ENCODE data around the gene COX20. TPM values are rescaled to one million over a fixed set of nuclear protein-coding genes. Genes with fewer than 3 reads are reported as not detected.

COX20 gene
- total RNA-seq, 4 donors from 2014 or later, result 81.7 to 120 (median 96.0) TPM

- no peak for ATAC-seq
- Histone ChIP-seq H3K4me3 (no peak overlapping the region), H3K36me3 (peaks cover 10 to 76% of the 10 kb centered on the region in 2 donors), H3K27me3 (no peaks in the 10 kb centered on the region), H3K27ac (peak overlapping the region in 2 of 4 donors; percentile 8 to 22), H3K9me3 (no peaks in the 10 kb centered on the region), H3K4me1 (peaks cover 7 to 70% (median 19%) of the 10 kb centered on the region in 3 donors)
- TF ChIP-seq EP300 (IDR thresholded peaks at IDR 0.05) (no peak), POLR2AphosphoS5 (IDR thresholded peaks at IDR 0.05) (no peak), POLR2A (IDR thresholded peaks at IDR 0.05) (no peak), CTCF (IDR thresholded peaks at IDR 0.05) (no peak)
- 81 to 93% methylated on average over 11 to 12 of the region's 13 CpGs for WGBS, 2 donors (ENCODE audit: low coverage in 1 of 2)
Observed at GRCh38 chr1:244844155-244845121, 9.0 kb downstream of the COX20 start.

DNA sequence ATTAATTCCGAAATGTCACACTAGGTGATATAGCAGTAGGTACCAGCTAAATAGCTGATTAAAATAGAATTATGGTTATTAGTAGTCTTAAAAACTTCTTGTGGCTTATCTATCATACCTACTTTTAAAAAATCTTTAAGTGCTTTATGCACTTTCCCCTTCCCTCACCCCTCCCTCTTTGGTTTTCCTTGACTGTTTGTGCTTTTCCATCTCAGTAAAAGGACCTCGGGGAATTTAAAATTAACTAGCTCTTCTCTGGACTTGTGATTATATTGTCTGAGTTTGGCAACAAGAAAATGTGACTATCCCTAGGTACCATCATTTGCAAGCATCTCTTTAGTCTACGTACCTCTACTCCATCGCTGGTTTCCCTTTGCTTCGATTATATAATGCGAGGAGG is 11.2 kb downstream of the COX20 start:
- Histone ChIP-seq H3K4me1 (peaks cover 6 to 61% (median 17%) of the 10 kb centered on the region in 3 donors), H3K9me3 (no peaks in the 10 kb centered on the region), H3K27me3 (no peaks in the 10 kb centered on the region), H3K4me3 (no peak overlapping the region), H3K27ac (no peak overlapping the region), H3K36me3 (peaks cover 10 to 96% of the 10 kb centered on the region in 2 donors)
- 89 to 90% methylated on average over 6 of the region's 6 CpGs for WGBS, 2 donors (ENCODE audit: low coverage in 1 of 2)
- TF ChIP-seq EP300 (IDR thresholded peaks at IDR 0.05) (no peak), POLR2AphosphoS5 (IDR thresholded peaks at IDR 0.05) (no peak), CTCF (IDR thresholded peaks at IDR 0.05) (no peak), POLR2A (IDR thresholded peaks at IDR 0.05) (no peak)
- no peak for ATAC-seq

DNA sequence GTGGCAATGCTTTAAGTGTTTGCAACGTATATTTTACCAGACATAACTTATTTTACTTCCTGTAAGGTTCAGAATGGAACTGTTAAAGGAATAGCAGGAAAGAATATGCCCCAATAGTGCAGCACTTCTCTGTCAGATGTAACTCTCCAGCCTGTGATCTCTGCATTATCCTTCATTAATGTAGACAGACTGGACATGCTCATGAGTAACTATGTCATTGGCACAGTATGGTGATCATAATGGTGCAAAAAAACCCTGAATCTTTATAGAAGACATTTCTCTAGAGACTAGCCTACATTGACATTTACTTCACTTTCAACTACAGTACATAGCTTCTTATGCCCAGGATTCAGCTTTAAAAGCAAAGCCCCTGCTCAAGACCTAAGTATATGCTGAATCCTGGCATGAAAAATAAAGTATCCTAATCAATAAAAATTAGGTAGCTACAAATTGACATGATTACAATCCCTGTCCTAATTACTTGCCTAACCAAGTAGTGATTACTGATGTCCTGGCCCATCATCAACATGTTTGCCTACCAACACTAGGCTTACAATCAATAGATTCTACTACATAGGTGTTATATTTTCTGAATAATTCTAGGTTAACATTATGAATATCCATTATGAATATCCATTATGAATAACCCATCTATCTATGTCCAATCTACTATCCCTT is 13.9 kb downstream of the COX20 start:
- no peak for ATAC-seq
- H3K4me1 ChIP-seq, result peaks cover 0 to 60% (median 7%) of the 10 kb centered on the region in 3 donors
- peaks cover 27 to 97% of the 10 kb centered on the region in 2 donors for H3K36me3 ChIP-seq
- no peaks in the 10 kb centered on the region for H3K27me3 ChIP-seq
- H3K9me3 ChIP-seq, result no peaks in the 10 kb centered on the region
- WGBS, 2 donors (ENCODE audit: low coverage in 1 of 2), result 47 to 57% methylated on average over 1 of the region's 1 CpG
- peak overlapping the region in 1 of 4 donors; percentile 8 for H3K27ac ChIP-seq
- TF ChIP-seq EP300 (IDR thresholded peaks at IDR 0.05), result no peak
- TF ChIP-seq POLR2AphosphoS5 (IDR thresholded peaks at IDR 0.05), result no peak
- no peak for TF ChIP-seq CTCF (IDR thresholded peaks at IDR 0.05)
- no peak overlapping the region for H3K4me3 ChIP-seq

GRCh38 chr1:244850099-244850852 is 14.8 kb downstream of the COX20 start:
- Histone ChIP-seq H3K27ac (peak overlapping the region in 1 of 4 donors; percentile 8), H3K36me3 (peaks cover 34 to 97% of the 10 kb centered on the region in 2 donors), H3K9me3 (no peaks in the 10 kb centered on the region), H3K27me3 (no peaks in the 10 kb centered on the region), H3K4me1 (peaks cover 2 to 64% (median 7%) of the 10 kb centered on the region in 3 donors), H3K4me3 (no peak overlapping the region)
- 78 to 81% methylated on average over 3 of the region's 3 CpGs for WGBS, 2 donors (ENCODE audit: low coverage in 1 of 2)
- TF ChIP-seq EP300 (IDR thresholded peaks at IDR 0.05) (no peak), POLR2A (IDR thresholded peaks at IDR 0.05) (no peak), POLR2AphosphoS5 (IDR thresholded peaks at IDR 0.05) (no peak)
- no peak for ATAC-seq

- Histone ChIP-seq H3K27me3 (no peaks in the 10 kb centered on the region), H3K27ac (no peak overlapping the region), H3K4me1 (peaks cover 2 to 70% (median 12%) of the 10 kb centered on the region in 3 donors), H3K9me3 (no peaks in the 10 kb centered on the region), H3K4me3 (no peak overlapping the region), H3K36me3 (peaks cover 40 to 97% of the 10 kb centered on the region in 2 donors)
- 92 to 100% methylated on average over 2 of the region's 2 CpGs for WGBS, 2 donors (ENCODE audit: low coverage in 1 of 2)
- TF ChIP-seq EP300 (IDR thresholded peaks at IDR 0.05) (no peak), POLR2AphosphoS5 (IDR thresholded peaks at IDR 0.05) (no peak), POLR2A (IDR thresholded peaks at IDR 0.05) (no peak), CTCF (IDR thresholded peaks at IDR 0.05) (no peak)
- no peak for ATAC-seq
Observed at GRCh38 chr1:244850896-244851295, 15.4 kb downstream of the COX20 start.

Data from gastroesophageal sphincter (tissue), 4 donors.